CD14-positive monocyte (primary cell): Measurements from ENCODE around the gene PSPC1. TPM values are rescaled to one million over a fixed set of nuclear protein-coding genes. Genes with fewer than 3 reads are reported as not detected.

Experiments used
- DNase-seq, 3 donors: peaks; one replicate each; pipeline ENCODE4 v3.0.0-alpha.2; 2011 to 2022
- H2AFZ ChIP-seq: 2 replicates; pipeline ENCODE4 v1.6.0; 2012; ENCODE audit warnings: mild to moderate bottlenecking, low read depth, low read length, inconsistent platforms; ENCODE audit not compliant: insufficient read depth, poor library complexity, severe bottlenecking
- H3K27ac ChIP-seq, 2 donors: 1 replicate in 1 of 2; 2 replicates in 1 of 2; pipeline ENCODE4 v1.5.1; 2012 to 2013; ENCODE audit warnings: low read length in 2 of 2, control low read depth in 1 of 2, inconsistent platforms in 1 of 2, low read depth in 1 of 2, mild to moderate bottlenecking in 1 of 2
- H3K27me3 ChIP-seq, 2 donors: one replicate each; pipeline versions ENCODE4 v1.6.0 to v1.6.1; 2011 to 2013; ENCODE audit warnings: low read length in 2 of 2; ENCODE audit not compliant: control insufficient read depth in 2 of 2, insufficient read depth in 2 of 2
- H3K36me3 ChIP-seq, 2 donors: replicated peaks in 1 of 2; 1 replicate in 1 of 2; 2 replicates in 1 of 2; pipeline versions ENCODE4 v1.5.1 to v1.6.1; 2012 to 2013; ENCODE audit warnings: low read length in 2 of 2, control low read depth in 1 of 2, inconsistent platforms in 1 of 2, mild to moderate bottlenecking in 1 of 2; ENCODE audit not compliant: insufficient read depth in 2 of 2, control insufficient read depth in 1 of 2
- H3K4me1 ChIP-seq, 2 donors: 1 replicate in 1 of 2; 2 replicates in 1 of 2; pipeline versions ENCODE4 v1.5.1 to v1.6.1; 2012 to 2013; ENCODE audit warnings: low read length in 2 of 2, control low read depth in 1 of 2, inconsistent platforms in 1 of 2, mild to moderate bottlenecking in 1 of 2, moderate library complexity in 1 of 2; ENCODE audit not compliant: insufficient read depth in 2 of 2, control insufficient read depth in 1 of 2
- H3K4me2 ChIP-seq: replicated peaks from 2 replicates; pipeline ENCODE3; 2012; ENCODE audit warnings: low read length, moderate library complexity, mild to moderate bottlenecking; ENCODE audit not compliant: poor library complexity, severe bottlenecking; ENCODE audit errors: extremely low read depth
- H3K4me3 ChIP-seq, 3 experiments: fragments of 200-600 bp in 1 of 3; sonication (generic) in 1 of 3; replicated peaks in 1 of 3; 1 replicate in 2 of 3; 2 replicates in 1 of 3; pipeline ENCODE4 v1.5.1; 2011 to 2013; ENCODE audit warnings: low read length in 3 of 3, mild to moderate bottlenecking in 3 of 3, control low read depth in 2 of 3, low read depth in 2 of 3, inconsistent platforms in 1 of 3, moderate library complexity in 1 of 3
- H3K79me2 ChIP-seq: 2 replicates; pipeline ENCODE4 v1.6.0; 2012; ENCODE audit warnings: mild to moderate bottlenecking, control low read depth, inconsistent platforms, low read length, moderate library complexity; ENCODE audit not compliant: insufficient read depth
- H3K9ac ChIP-seq: 2 replicates; pipeline ENCODE4 v1.6.0; 2017; ENCODE audit warnings: low read length, mild to moderate bottlenecking; ENCODE audit not compliant: insufficient read depth, poor library complexity, severe bottlenecking
- H3K9me3 ChIP-seq, 2 donors: replicated peaks in 1 of 2; 1 replicate in 1 of 2; 2 replicates in 1 of 2; pipeline versions ENCODE4 v1.5.1 to v1.6.1; 2012 to 2013; ENCODE audit warnings: low read length in 2 of 2, control low read depth in 1 of 2; ENCODE audit not compliant: control insufficient read depth in 1 of 2, insufficient read depth in 1 of 2
- H4K20me1 ChIP-seq: 2 replicates; pipeline ENCODE4 v1.6.0; 2012; ENCODE audit warnings: mild to moderate bottlenecking, low read length, control low read depth, moderate library complexity; ENCODE audit not compliant: insufficient read depth
- H3K27ac Mint-ChIP-seq, 7 donors: one replicate each; pipeline ENCODE4 v1.8.0; 2020; ENCODE audit warnings: mild to moderate bottlenecking in 7 of 7, mixed read lengths in 7 of 7, moderate library complexity in 6 of 7, inconsistent platforms in 2 of 7
- H3K27me3 Mint-ChIP-seq, 3 donors: one replicate each; pipeline ENCODE4 v1.8.0; 2021 to 2022; ENCODE audit warnings: low read depth in 3 of 3, mild to moderate bottlenecking in 3 of 3, mixed read lengths in 3 of 3, moderate library complexity in 3 of 3, inconsistent platforms in 1 of 3
- H3K36me3 Mint-ChIP-seq, 2 donors: one replicate each; pipeline ENCODE4 v1.8.0; 2020; ENCODE audit warnings: mixed read lengths in 2 of 2, inconsistent platforms in 1 of 2, mild to moderate bottlenecking in 1 of 2
- H3K4me1 Mint-ChIP-seq: one replicate; pipeline ENCODE4 v1.8.0; 2020; ENCODE audit warnings: mild to moderate bottlenecking, mixed read lengths
- H3K4me3 Mint-ChIP-seq, 2 donors: one replicate each; pipeline ENCODE4 v1.8.0; 2020; ENCODE audit warnings: mild to moderate bottlenecking in 2 of 2, mixed read lengths in 2 of 2, moderate library complexity in 1 of 2
- H3K9me3 Mint-ChIP-seq, 7 donors: one replicate each; pipeline ENCODE4 v1.8.0; 2020 to 2022; ENCODE audit warnings: mixed read lengths in 7 of 7, mild to moderate bottlenecking in 6 of 7, moderate library complexity in 6 of 7, inconsistent platforms in 2 of 7
- CTCF ChIP-seq: fragments of 200-600 bp; IDR thresholded peaks from one replicate; pipeline ENCODE4 v1.8.0; 2022; ENCODE audit warnings: antibody characterized with exemption, mild to moderate bottlenecking
- WGBS: methylation state at CpG from one replicate; pipeline ENCODE4 v1.1.5; 2013; ENCODE audit warnings: missing lambda C conversion rate; ENCODE audit not compliant: insufficient coverage; 5-methylcytosine and 5-hydroxymethylcytosine counted together
- intact Hi-C, 2 donors: fragments of 100-400 bp; cut with micrococcal nuclease; formaldehyde crosslinking; loops; one replicate each; pipeline versions ENCODE4 v1.15.0 to v1.15.1; 2023
- polyA plus RNA-seq, 3 donors: library from polyadenylated mRNA; depleted of rRNA in 1 of 3; unstranded in 2 of 3; stranded (reverse) in 1 of 3; fragments of 300-500 nt in 2 of 3; fragments of >200 nt in 1 of 3; fragmentation: Illumina TruSeq in 2 of 3; gene quantifications; 1 replicate in 2 of 3; 2 replicates in 1 of 3; pipeline ENCODE4 v1.2.3, GENCODE V29; 2012 to 2021

Gene PSPC1
- polyA plus RNA-seq, 3 donors, result 17.3 to 34.4 (median 19.4) TPM

- peak overlapping the region in 2 of 7 donors; percentile 25 to 63 for H3K27ac Mint-ChIP-seq
- intact Hi-C loops, result no loop called here
- H3K36me3 ChIP-seq, result peaks cover 31 to 80% of the 10 kb centered on the region in 2 donors
Measured at GRCh38 chr13:19764237-19764636, 18.5 kb downstream of the PSPC1 start.

GRCh38 chr13:19763618-19764017 is 19.1 kb downstream of the PSPC1 start:
- no peak overlapping the region for H3K4me2 ChIP-seq
- intact Hi-C loops, result no loop called here
- H3K27ac Mint-ChIP-seq, result peak overlapping the region in 1 of 7 donors; percentile 1
- no peaks in the 10 kb centered on the region for H3K4me1 ChIP-seq
- peaks cover 53 to 82% of the 10 kb centered on the region in 2 donors for H3K36me3 Mint-ChIP-seq
- H3K27me3 ChIP-seq, result no peaks in the 10 kb centered on the region
- WGBS, result 95% methylated on average over 8 of the region's 10 CpGs
- peaks cover 100% of the 10 kb centered on the region for H3K79me2 ChIP-seq
- H2AFZ ChIP-seq, result no peak overlapping the region
- peaks cover 0 to 3% (median 0%) of the 10 kb centered on the region in 7 donors for H3K9me3 Mint-ChIP-seq
- no peak overlapping the region for H3K27ac ChIP-seq
- no peak overlapping the region for H3K4me3 Mint-ChIP-seq
- peaks cover 37 to 80% of the 10 kb centered on the region in 2 donors for H3K36me3 ChIP-seq
- H3K4me1 Mint-ChIP-seq, result peaks cover 9% of the 10 kb centered on the region
- no peak for DNase-seq
- H3K9ac ChIP-seq, result no peak overlapping the region
- peaks cover 0 to 1% (median 0%) of the 10 kb centered on the region in 3 donors for H3K27me3 Mint-ChIP-seq
- no peak for TF ChIP-seq CTCF
- no peak overlapping the region for H3K4me3 ChIP-seq
- H4K20me1 ChIP-seq, result peaks cover 100% of the 10 kb centered on the region
- no peaks in the 10 kb centered on the region for H3K9me3 ChIP-seq

More at GRCh38 chr13:19764237-19764636, 18.5 kb downstream of the PSPC1 start:
- no peak for TF ChIP-seq CTCF
- WGBS, result no CpG with 5 or more reads among the region's 2 CpGs
- Histone ChIP-seq H3K4me1 (no peaks in the 10 kb centered on the region), H3K27me3 (no peaks in the 10 kb centered on the region), H4K20me1 (peaks cover 100% of the 10 kb centered on the region), H3K9ac (no peak overlapping the region), H3K4me3 (no peak overlapping the region), H2AFZ (no peak overlapping the region), H3K79me2 (peaks cover 100% of the 10 kb centered on the region), H3K27ac (no peak overlapping the region), H3K9me3 (no peaks in the 10 kb centered on the region), H3K4me2 (no peak overlapping the region)
- peaks cover 9% of the 10 kb centered on the region for H3K4me1 Mint-ChIP-seq
- no peak overlapping the region for H3K4me3 Mint-ChIP-seq
- peaks cover 47 to 82% of the 10 kb centered on the region in 2 donors for H3K36me3 Mint-ChIP-seq
- DNase-seq, result no peak
- H3K9me3 Mint-ChIP-seq, result peaks cover 0 to 5% (median 0%) of the 10 kb centered on the region in 7 donors
- H3K27me3 Mint-ChIP-seq, result peaks cover 0 to 1% (median 0%) of the 10 kb centered on the region in 3 donors
